Vagina (tissue), 2 donors: Measurements from ENCODE around the gene ARPC4. TPM values are rescaled to one million over a fixed set of nuclear protein-coding genes. Genes with fewer than 3 reads are reported as not detected.

Source experiments
- DNase-seq, 2 donors: peaks; one replicate each; pipeline ENCODE4 v3.0.0-alpha.2; 2017; ENCODE audit errors: extremely low spot score in 2 of 2
- H3K27ac ChIP-seq: fragments of 200-600 bp; sonication (generic); one replicate; pipeline ENCODE4 v1.5.1; 2019
- H3K27me3 ChIP-seq: fragments of 200-600 bp; sonication (generic); one replicate; pipeline ENCODE4 v1.5.1; 2019
- H3K36me3 ChIP-seq, 2 donors: fragments of 200-600 bp; sonication (generic); one replicate each; pipeline ENCODE4 v1.5.1; 2017 to 2019
- H3K4me1 ChIP-seq: fragments of 200-600 bp; sonication (generic); one replicate; pipeline ENCODE4 v1.5.1; 2019
- H3K4me3 ChIP-seq, 2 donors: fragments of 200-600 bp; sonication (generic); 1 replicate in 1 of 2; 2 replicates in 1 of 2; pipeline ENCODE4 v1.5.1; 2016 to 2019
- H3K9me3 ChIP-seq: fragments of 200-600 bp; sonication (generic); one replicate; pipeline ENCODE4 v1.5.1; 2019
- POLR2A ChIP-seq, 2 donors: fragments of 450-650 bp; IDR thresholded peaks; one replicate each; pipeline ENCODE4 v1.6.1; 2017; ENCODE audit warnings: antibody characterized with exemption in 2 of 2, mild to moderate bottlenecking in 2 of 2, moderate library complexity in 2 of 2
- POLR2AphosphoS5 ChIP-seq, 2 donors: sonication (generic); formaldehyde crosslinking; IDR thresholded peaks; one replicate each; pipeline ENCODE4 v1.9.0; 2017; ENCODE audit warnings: antibody characterized with exemption in 2 of 2, mild to moderate bottlenecking in 2 of 2, low read depth in 1 of 2; ENCODE audit not compliant: insufficient read depth in 1 of 2
- intact Hi-C: fragments of 100-400 bp; cut with DNase I; formaldehyde crosslinking; loops from one replicate; pipeline ENCODE4 v1.15.1; 2023
- total RNA-seq: library from RNA; depleted of rRNA; stranded (reverse); fragments of >200 nt; gene quantifications from one replicate; pipeline ENCODE4 v1.2.3, GENCODE V29; 2016
- TF ChIP-seq, protein P1 (sequence below), 3 experiments: fragments of 450-650 bp in 2 of 3; fragments of 200-600 bp in 1 of 3; sonication (generic) in 1 of 3; IDR thresholded peaks; one replicate each; pipeline ENCODE4 v1.5.1; 2017 to 2019; ENCODE audit warnings: antibody characterized with exemption in 3 of 3, mild to moderate bottlenecking in 2 of 3, moderate library complexity in 2 of 3

ARPC4 gene
- total RNA-seq, 1 donor from 2014 or later, result 124 TPM

DNA sequence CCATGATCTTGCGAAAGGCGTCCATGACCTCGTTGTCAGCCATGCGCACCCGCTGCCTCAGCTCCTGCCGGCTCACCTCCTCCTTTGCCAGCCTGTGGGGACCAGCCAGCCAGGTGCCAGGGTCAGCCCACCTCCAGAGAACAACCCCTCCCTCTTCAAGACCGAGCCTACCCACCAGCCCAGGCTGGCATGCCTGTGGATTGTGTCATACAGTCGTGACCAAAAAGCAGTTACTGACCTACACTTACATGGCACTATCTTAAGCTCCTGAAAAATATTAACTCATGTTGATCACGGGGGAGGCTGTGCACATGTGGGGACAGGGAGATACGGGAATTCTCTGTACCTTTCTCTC is 12.4 kb upstream of the ARPC4 start:
- Histone ChIP-seq H3K36me3 (peaks cover 2 to 20% of the 10 kb centered on the region in 2 donors), H3K27ac (no peak overlapping the region), H3K4me3 (no peak overlapping the region), H3K4me1 (no peaks in the 10 kb centered on the region), H3K9me3 (no peaks in the 10 kb centered on the region), H3K27me3 (no peaks in the 10 kb centered on the region)
- TF ChIP-seq, protein P1, sequence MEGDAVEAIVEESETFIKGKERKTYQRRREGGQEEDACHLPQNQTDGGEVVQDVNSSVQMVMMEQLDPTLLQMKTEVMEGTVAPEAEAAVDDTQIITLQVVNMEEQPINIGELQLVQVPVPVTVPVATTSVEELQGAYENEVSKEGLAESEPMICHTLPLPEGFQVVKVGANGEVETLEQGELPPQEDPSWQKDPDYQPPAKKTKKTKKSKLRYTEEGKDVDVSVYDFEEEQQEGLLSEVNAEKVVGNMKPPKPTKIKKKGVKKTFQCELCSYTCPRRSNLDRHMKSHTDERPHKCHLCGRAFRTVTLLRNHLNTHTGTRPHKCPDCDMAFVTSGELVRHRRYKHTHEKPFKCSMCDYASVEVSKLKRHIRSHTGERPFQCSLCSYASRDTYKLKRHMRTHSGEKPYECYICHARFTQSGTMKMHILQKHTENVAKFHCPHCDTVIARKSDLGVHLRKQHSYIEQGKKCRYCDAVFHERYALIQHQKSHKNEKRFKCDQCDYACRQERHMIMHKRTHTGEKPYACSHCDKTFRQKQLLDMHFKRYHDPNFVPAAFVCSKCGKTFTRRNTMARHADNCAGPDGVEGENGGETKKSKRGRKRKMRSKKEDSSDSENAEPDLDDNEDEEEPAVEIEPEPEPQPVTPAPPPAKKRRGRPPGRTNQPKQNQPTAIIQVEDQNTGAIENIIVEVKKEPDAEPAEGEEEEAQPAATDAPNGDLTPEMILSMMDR (IDR thresholded peaks at IDR 0.05), result no peak
- TF ChIP-seq POLR2AphosphoS5 (IDR thresholded peaks at IDR 0.05; ENCODE audit: insufficient read depth in 1 of 2, low read depth in 1 of 2), result no peak
- intact Hi-C loops, result no loop called here
- DNase-seq, result no peak

DNA sequence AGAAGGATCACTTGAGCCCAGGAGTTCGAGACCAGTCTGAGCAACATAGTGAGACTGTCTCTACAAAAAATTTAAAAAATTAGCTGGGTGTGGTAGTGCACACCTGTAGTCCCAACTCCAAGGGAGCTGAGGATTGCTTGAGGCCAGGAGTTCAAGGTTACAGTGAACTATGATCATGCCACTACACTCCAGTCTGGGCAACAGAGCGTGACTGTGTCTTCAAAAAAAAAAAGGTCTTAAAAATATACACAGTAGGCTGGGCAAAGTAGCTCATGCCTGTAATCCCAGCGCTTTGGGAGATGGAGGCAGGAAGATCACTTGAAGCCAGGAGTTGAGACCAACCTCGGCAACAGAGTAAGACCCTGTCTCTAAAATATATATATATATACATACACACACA is 12.0 kb upstream of the ARPC4 start:
- H3K4me1 ChIP-seq, result no peaks in the 10 kb centered on the region
- no peak overlapping the region for H3K27ac ChIP-seq
- no peak for DNase-seq
- H3K27me3 ChIP-seq, result no peaks in the 10 kb centered on the region
- H3K4me3 ChIP-seq, result no peak overlapping the region
- no peaks in the 10 kb centered on the region for H3K9me3 ChIP-seq
- no peak for TF ChIP-seq POLR2A (IDR thresholded peaks at IDR 0.05)
- no peak for TF ChIP-seq POLR2AphosphoS5 (IDR thresholded peaks at IDR 0.05; ENCODE audit: insufficient read depth in 1 of 2, low read depth in 1 of 2)
- TF ChIP-seq, protein P1 (IDR thresholded peaks at IDR 0.05), result no peak
- intact Hi-C loops, result no loop called here
- H3K36me3 ChIP-seq, result peaks cover 2 to 23% of the 10 kb centered on the region in 2 donors

DNA sequence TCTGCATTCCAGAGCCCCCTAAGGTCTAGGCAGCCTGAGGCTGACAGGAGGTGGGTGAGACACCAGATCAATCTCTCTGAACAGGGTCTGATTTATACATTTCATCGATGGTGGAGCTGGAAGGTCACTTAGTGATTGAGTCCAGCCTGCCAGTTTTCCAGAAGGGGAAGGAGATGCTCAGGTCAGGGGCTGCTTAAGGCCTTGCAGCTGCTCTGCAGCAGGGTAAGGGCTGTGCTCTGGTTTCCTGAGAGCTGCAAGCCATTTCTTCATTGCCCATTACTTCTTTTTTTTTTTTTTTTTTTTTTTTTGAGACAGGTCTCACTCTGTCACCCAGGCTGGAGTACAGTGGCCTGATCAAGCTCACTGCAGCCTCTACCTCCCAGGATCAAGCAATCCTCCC is 11.3 kb upstream of the ARPC4 start:
- H3K4me3 ChIP-seq, result no peak overlapping the region
- no peak for DNase-seq
- no peaks in the 10 kb centered on the region for H3K4me1 ChIP-seq
- H3K9me3 ChIP-seq, result no peaks in the 10 kb centered on the region
- H3K27ac ChIP-seq, result no peak overlapping the region
- intact Hi-C loops, result no loop called here
- no peaks in the 10 kb centered on the region for H3K27me3 ChIP-seq
- H3K36me3 ChIP-seq, result peaks cover 2 to 28% of the 10 kb centered on the region in 2 donors
- TF ChIP-seq POLR2A (IDR thresholded peaks at IDR 0.05) (no peak), POLR2AphosphoS5 (IDR thresholded peaks at IDR 0.05; ENCODE audit: insufficient read depth in 1 of 2, low read depth in 1 of 2) (no peak)
- TF ChIP-seq, protein P1 (IDR thresholded peaks at IDR 0.05), result no peak

DNA sequence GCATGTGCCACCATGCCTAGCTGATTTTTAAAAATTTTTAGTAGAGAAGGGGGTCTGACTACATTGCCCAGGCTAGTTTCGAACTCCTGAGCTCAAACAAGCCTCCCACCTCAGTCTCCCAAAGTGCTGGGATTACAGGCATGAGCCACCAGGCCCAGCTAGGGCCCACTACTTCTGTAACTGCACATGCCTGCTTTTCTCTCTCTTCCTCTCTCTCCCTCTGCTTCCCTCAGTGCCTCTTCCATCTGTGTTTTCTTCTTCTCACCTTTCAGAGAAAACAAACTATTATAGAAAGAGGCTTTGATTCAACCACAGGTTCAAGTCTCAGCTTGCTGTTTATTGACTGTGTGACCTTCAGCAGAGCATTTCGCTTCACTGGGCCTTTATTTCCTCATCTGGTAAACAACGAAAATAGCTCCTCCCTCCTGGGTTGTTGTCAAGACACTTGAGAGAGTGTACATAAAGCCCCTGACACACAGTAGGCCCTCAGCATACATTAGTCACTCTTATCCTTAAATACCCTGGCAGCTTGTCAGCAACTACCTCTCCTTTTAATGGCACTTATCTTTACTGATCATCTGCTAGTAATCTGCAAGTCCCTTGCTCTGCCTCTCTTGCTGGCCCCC is 10.8 kb upstream of the ARPC4 start:
- H3K27me3 ChIP-seq, result no peaks in the 10 kb centered on the region
- no peak overlapping the region for H3K27ac ChIP-seq

DNA sequence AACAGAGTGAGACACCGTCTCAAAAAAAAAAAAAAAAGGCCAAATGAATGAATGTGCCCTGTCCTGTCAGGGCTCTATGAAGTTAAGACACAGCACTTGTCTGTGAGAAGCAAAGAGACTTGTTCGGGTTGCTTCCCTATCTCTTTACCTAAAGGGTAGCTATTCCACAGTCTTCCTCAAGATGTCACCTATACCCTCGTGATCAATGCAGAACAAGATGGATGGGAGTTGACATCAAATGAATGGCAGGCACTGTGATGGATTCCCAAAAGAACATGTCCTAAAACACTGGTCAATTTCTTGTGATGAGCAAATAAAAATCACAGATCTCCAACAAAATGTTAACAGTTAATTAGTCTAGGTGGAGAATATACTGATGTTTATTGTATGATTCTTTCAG is 10.1 kb upstream of the ARPC4 start:
- Histone ChIP-seq H3K27ac (no peak overlapping the region), H3K9me3 (no peaks in the 10 kb centered on the region), H3K4me1 (no peaks in the 10 kb centered on the region), H3K36me3 (peaks cover 2 to 38% of the 10 kb centered on the region in 2 donors), H3K27me3 (no peaks in the 10 kb centered on the region), H3K4me3 (no peak overlapping the region)
- TF ChIP-seq POLR2A (IDR thresholded peaks at IDR 0.05) (no peak), POLR2AphosphoS5 (IDR thresholded peaks at IDR 0.05; ENCODE audit: insufficient read depth in 1 of 2, low read depth in 1 of 2) (no peak)
- TF ChIP-seq, protein P1 (IDR thresholded peaks at IDR 0.05), result no peak
- no peak for DNase-seq
- intact Hi-C loops, result no loop called here

More for the DNA sequence above, 10.8 kb upstream of the ARPC4 start:
- H3K4me3 ChIP-seq, result no peak overlapping the region
- no peaks in the 10 kb centered on the region for H3K9me3 ChIP-seq
- intact Hi-C loops, result no loop called here
- H3K4me1 ChIP-seq, result no peaks in the 10 kb centered on the region
- TF ChIP-seq POLR2A (IDR thresholded peaks at IDR 0.05) (no peak), POLR2AphosphoS5 (IDR thresholded peaks at IDR 0.05; ENCODE audit: insufficient read depth in 1 of 2, low read depth in 1 of 2) (no peak)
- TF ChIP-seq, protein P1 (IDR thresholded peaks at IDR 0.05), result no peak
- peaks cover 2 to 31% of the 10 kb centered on the region in 2 donors for H3K36me3 ChIP-seq
- no peak for DNase-seq
